GM15510 (cell line): ENCODE measurements around the gene EIF3A.

Experiments
- POLR2A ChIP-seq: IDR thresholded peaks from 3 replicates; pipeline ENCODE4 v1.6.1; 2011; ENCODE audit warnings: borderline replicate concordance; ENCODE audit not compliant: insufficient read length; ENCODE audit errors: extremely low read depth

EIF3A gene

DNA sequence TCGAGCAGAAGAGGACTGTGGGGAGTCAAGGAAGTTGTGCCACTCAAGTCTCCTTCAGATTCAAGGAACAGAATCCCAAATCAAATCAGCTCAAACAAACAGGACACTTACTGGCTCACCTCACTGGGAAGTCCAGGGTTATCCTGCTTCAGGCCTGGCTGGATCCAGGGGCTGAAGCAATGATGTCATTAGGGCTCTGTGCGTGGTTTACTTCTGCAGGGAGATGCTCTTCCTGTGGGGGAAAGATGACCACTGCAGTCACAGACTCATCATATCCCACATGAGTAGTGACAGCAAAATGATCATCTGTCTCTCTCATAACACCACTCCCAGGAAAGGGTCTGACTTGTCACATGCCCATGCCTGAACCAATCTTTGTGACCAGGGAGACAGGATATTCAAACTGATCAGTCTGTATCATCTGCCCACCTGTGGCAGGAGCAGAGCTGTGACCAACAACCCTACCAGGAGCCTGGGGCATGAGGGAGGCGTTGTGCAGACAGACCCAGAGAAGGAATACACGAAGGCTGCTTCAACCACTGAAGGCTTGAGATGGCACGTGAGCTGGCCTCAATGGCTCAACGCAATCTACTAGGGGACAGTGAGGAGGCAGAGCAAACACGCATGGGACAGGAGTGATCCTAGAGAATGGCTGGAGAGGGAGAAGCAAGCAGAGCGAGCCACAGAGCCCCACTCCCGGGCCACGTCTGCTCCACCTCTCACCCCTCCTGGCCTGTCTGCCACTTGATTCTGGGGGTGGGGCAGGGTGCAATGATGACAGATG lies 78.7 kb downstream of the EIF3A start:
- TF ChIP-seq POLR2A = no peak

DNA sequence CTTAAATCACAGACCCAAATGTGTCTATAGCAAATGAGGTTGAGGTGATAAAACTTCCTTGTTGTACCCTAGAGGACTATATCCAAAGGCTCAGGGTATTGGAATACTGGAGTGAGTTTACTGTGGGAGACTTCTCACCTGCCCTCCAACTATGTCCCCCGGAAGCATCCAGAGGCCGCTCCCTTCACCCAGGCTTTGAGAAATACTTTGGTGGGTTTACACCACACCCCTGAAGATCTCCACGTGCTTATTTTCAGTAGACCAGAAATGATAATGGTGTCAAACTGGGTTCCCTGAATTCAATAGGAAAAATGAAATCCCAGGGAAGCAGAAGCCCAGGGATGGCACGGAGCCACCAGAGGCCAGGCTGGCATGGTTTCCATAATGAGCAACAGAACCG lies 82.4 kb downstream of the EIF3A start:
- TF ChIP-seq POLR2A = no peak

DNA sequence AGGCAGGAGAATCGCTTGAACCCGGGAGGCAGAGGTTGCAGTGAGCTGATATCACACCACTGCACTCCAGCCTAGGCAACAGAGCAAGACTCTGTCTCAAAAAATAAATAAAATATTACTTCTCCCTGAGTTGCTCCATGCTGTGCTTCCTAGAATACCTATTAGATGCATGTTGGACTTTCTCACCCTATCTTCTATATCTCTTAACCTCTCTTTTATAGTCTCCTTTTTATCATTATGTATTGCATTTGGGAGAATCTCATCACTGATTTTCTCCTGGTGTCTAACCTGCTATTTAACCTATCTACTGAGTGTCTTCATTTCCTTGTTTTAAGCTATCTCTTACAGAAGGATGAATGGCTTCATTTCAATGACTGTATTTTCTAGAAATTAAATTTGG lies 83.2 kb downstream of the EIF3A start:
- no peak for TF ChIP-seq POLR2A

DNA sequence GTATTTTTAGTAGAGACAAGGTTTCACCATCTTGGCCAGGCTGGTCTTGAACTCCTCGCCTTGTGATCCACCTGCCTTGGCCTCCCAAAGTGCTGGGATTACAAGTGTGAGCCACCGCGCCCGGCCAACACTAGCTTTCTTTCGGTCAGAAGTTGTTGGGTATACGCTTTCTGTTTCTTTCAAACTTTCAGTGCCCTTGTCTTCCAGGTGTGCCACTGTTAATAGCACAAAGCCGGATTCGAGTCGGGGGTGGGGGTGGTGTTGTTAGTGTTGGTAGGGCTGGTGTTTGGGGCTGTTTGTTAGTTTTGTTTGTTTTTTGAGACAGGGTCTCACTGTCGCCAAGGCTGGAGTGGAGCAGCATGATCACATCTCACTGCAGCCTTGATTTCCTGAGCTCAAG lies 84.9 kb downstream of the EIF3A start:
- TF ChIP-seq POLR2A = no peak

- TF ChIP-seq POLR2A = no peak
Observed at GRCh38 chr10:118994321-118994720, 86.3 kb downstream of the EIF3A start.

DNA sequence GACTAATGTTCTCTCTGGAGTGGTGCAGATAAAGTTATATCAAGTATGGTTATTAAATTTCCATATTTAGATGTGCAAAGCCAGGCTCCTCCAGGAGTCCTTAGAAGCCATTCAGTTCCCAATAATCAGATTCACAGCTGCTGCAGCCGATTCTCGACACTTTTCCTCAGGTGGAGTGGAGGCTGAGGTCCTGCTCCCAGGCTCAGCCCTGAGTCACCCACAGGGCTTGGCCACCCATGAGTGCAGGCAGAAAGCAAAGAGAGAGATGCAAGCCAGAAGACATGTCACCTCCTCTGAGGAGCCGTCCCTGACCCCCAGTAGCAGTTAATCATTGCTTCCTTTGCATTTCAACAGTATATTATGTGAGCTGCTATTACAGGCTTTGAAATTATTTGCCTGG lies 87.4 kb downstream of the EIF3A start:
- no peak for TF ChIP-seq POLR2A

DNA sequence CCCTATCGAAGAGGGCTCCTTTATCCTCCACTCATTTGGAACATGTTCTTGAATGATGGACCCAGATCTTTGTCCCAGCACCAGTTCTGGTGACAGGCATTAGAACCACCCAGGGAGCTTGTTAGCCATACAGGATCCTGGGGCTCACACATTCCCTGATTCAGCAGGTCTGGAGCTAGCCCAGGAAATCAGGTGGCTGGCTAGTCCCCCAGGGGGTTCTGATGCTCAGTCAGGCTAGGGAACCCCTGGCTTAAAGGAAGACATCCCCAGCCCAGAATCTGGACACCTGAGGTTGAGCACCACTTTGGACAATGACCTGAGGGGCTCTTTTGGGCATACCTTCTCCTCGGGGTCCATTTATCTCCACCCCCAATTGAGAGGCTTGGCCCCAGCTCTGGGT lies 88.1 kb downstream of the EIF3A start:
- no peak for TF ChIP-seq POLR2A

DNA sequence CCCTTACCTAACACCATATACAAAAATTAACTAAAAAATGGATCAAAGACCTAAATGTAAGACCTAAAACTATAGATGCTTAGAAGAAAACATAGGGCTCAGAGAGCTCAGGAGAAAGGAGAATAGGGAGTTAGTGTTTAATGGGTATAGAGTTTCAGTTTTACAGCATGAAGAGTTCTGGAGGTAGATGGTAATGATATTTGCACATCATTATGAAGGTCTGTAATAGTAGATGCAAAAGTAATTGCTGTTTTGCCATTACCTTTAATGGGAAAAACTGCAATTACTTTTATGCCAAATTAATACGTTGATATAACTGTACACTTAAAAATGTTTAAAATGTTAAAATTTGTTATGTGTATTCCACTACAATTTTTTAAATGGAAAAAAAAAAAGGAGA lies 90.3 kb downstream of the EIF3A start:
- TF ChIP-seq POLR2A = no peak

- TF ChIP-seq POLR2A = no peak
Observed at GRCh38 chr10:118986815-118987790, 93.5 kb downstream of the EIF3A start.

DNA sequence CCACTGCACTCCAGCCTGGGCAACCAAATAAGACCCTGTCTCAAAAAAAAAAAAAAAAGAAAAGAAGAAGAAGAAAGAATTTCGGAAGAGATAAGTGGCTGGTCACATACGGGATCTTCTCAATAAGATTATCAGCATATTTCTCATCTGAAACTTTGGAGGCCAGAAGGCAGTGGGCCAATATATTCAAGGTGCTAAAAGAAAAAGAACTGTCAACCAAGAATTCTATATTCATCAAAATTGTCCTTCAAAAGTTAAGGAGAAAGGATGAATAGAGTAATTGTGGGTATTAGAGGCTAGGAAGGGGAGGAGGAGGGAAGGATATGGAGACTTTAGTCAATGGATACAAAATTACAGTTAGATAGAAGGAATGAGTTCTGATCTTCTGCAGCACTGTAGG lies 95.0 kb downstream of the EIF3A start:
- no peak for TF ChIP-seq POLR2A
